WERI-Rb-1 (cell line): ENCODE data around the gene FN1.

Experiments
- DNase-seq: peaks from one replicate; pipeline ENCODE4 v3.0.0-alpha.2; 2020
- H3K27ac ChIP-seq: fragments of 250-450 bp; sonication (Bioruptor Pico); 2 replicates; pipeline ENCODE4 v1.5.1; 2020; ENCODE audit warnings: mild to moderate bottlenecking, moderate library complexity
- H3K27me3 ChIP-seq: fragments of 250-450 bp; sonication (Bioruptor Pico); 2 replicates; pipeline ENCODE4 v1.5.1; 2021; ENCODE audit warnings: mild to moderate bottlenecking, low read depth, moderate library complexity; ENCODE audit not compliant: insufficient read depth, severe bottlenecking
- H3K36me3 ChIP-seq: fragments of 250-450 bp; sonication (Bioruptor Pico); 2 replicates; pipeline ENCODE4 v1.5.1; 2020; ENCODE audit warnings: mild to moderate bottlenecking, moderate library complexity
- H3K4me3 ChIP-seq: 2 replicates; pipeline ENCODE4 v1.5.1; 2011; ENCODE audit warnings: low read depth, mild to moderate bottlenecking, control low read depth, low read length
- H3K9me3 ChIP-seq: fragments of 250-450 bp; sonication (Bioruptor Pico); 2 replicates; pipeline ENCODE4 v1.5.1; 2021; ENCODE audit warnings: mild to moderate bottlenecking, moderate library complexity; ENCODE audit not compliant: severe bottlenecking
- TF ChIP-seq, protein P1 (sequence below): IDR thresholded peaks from 2 replicates; pipeline ENCODE4 v1.5.1; 2011; ENCODE audit warnings: low read depth, mild to moderate bottlenecking, control low read depth, inconsistent platforms, low read length

Gene FN1

DNA sequence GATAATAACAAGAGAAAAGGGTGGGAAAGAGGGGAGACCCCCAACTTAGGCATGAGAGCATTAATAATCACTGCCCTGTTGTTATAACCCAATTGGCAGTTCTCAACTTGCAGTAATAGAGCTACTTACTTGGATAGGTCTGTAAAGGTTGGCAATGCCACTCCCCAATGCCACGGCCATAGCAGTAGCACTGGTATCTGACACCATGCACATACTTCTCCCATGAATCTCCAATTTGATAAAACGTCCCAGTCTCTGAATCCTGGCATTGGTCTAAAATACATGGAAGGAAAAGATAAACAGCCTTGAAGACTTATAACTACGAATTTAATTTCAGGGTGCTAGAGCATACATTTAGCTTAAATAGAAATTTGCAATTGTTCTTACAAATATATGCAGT is 16.8 kb downstream of the FN1 start:
- H3K9me3 ChIP-seq = no peaks in the 10 kb centered on the region
- H3K27ac ChIP-seq = no peak overlapping the region
- no peaks in the 10 kb centered on the region for H3K36me3 ChIP-seq
- no peak for DNase-seq
- TF ChIP-seq, protein P1, sequence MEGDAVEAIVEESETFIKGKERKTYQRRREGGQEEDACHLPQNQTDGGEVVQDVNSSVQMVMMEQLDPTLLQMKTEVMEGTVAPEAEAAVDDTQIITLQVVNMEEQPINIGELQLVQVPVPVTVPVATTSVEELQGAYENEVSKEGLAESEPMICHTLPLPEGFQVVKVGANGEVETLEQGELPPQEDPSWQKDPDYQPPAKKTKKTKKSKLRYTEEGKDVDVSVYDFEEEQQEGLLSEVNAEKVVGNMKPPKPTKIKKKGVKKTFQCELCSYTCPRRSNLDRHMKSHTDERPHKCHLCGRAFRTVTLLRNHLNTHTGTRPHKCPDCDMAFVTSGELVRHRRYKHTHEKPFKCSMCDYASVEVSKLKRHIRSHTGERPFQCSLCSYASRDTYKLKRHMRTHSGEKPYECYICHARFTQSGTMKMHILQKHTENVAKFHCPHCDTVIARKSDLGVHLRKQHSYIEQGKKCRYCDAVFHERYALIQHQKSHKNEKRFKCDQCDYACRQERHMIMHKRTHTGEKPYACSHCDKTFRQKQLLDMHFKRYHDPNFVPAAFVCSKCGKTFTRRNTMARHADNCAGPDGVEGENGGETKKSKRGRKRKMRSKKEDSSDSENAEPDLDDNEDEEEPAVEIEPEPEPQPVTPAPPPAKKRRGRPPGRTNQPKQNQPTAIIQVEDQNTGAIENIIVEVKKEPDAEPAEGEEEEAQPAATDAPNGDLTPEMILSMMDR = no peak
- no peaks in the 10 kb centered on the region for H3K27me3 ChIP-seq
- H3K4me3 ChIP-seq = no peak overlapping the region

DNA sequence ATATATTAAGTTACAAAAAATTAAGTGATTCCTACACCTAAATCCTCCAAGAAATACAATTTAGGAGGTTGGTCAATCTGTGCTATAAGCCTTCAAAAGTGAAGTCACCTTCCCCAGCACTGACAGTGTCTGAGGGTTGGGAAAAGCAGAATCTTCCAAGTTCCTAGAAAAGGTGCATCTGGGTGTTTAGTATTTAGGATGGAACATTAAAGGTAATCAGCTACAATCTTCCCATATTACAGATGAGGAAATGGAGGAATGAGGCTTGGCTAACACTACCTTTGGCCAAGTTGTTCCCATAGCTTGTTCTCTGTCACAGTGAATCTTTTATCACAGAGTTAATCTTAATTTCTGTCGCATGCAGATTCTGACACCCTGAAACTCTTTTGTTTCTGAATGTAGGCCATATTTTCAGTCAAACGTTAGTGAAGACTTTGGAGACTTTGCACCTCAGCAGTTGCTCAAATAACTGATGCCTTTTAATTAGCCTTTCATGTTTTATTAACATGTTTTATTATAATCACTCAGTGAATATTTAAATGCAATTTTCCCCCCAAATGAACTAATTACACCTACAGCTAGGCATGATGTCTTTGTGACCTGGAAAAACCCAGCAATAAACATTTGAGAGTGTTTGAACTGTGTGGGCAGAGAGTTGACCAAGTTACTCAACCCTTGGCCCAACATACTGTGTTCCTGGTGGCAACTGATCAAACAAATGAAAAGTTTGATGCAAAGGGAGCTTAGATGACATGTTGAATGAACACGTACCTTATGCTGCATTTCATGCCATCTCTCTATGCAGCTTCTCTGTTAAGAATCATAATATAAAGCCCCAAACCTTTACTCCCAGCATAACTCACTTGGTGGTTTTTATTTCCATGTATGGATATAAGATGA is 17.6 kb downstream of the FN1 start:
- TF ChIP-seq, protein P1 = no peak
- no peak overlapping the region for H3K27ac ChIP-seq
- H3K4me3 ChIP-seq = no peak overlapping the region
- no peaks in the 10 kb centered on the region for H3K9me3 ChIP-seq
- H3K27me3 ChIP-seq = no peaks in the 10 kb centered on the region
- no peak for DNase-seq
- no peaks in the 10 kb centered on the region for H3K36me3 ChIP-seq

DNA sequence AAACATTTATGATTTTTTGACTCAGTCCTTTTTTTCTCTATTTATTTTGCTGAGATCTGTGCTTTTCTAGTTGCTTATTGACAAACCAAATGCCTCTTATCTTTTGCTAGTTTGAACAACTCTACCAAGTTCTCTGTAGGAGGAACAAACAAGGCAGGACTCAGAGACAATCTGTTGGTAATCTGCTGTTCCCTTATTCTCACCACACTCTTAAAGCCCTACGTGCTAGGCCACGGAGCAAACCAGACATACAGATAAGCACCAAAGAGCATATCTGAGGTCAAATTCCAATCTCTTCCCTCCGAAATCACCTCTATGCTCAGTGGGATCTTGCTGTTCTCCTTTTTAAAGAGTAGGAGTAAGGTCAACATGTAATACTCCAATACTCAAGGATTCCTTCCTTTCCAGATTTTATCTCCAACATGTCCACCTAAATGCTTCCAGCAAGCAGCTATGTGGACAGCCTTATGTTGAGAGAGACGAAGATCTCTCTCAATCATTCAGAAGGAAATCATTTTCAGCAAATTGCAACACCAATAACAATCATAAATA is 18.4 kb downstream of the FN1 start:
- Histone ChIP-seq H3K27ac (no peak overlapping the region), H3K4me3 (no peak overlapping the region), H3K9me3 (no peaks in the 10 kb centered on the region), H3K36me3 (no peaks in the 10 kb centered on the region), H3K27me3 (no peaks in the 10 kb centered on the region)
- no peak for DNase-seq
- TF ChIP-seq, protein P1 = no peak

DNA sequence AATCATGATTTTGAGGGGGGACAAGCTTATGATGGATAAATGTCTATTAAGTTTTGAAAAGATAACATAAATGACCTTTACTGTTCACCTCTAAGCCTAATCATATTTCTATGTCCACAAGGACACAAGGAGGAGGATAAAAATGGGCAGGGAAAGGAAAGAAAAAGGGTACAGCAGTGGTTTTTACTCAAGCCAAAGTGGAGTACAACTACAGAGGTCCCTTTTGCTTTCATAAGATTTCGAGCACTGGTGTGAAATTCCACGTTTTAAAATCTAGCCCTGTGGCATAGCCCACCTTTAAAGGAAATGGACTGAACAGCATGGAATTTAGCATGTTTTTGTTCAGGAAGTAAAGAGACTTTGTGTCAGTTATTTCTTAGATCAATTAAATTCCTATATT is 19.2 kb downstream of the FN1 start:
- no peaks in the 10 kb centered on the region for H3K9me3 ChIP-seq
- no peaks in the 10 kb centered on the region for H3K27me3 ChIP-seq

DNA sequence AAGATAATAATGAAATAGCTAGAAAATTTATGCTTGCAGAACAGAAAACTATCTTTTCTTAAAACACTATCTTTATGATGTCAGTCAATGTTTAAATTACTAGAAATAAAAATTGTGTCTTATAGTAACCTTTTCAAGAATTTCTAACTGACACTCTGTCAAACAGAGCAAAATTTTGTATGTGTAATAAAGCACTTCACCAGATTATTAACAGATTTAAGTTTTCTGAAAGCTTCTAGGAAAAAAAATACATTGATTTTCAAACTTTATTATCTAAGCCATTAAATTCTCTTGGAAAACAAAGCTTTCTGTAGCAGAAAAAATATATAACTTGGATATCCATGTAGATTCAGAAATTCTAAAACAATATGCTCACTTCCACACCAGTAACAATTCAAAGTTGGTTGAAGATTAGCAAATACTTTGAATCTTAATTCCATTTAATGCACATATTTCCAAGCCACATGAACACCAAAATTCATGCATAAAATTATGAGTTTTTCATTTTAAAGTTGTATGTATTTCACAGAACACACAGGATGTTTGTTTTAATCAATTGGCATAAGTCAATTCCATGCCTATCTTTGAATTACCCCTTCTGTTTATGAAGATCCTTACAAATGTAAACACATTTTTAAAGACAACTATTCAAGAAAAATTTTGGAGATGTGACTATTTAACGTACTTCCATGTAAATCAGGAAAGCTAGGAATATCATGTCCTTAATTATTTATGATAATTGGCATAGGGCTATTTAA is 19.9 kb downstream of the FN1 start:
- no peak for DNase-seq
- no peaks in the 10 kb centered on the region for H3K27me3 ChIP-seq
- no peak overlapping the region for H3K4me3 ChIP-seq
- no peak overlapping the region for H3K27ac ChIP-seq
- no peaks in the 10 kb centered on the region for H3K36me3 ChIP-seq
- H3K9me3 ChIP-seq = no peaks in the 10 kb centered on the region
- TF ChIP-seq, protein P1 = no peak

More for the DNA sequence above, 19.2 kb downstream of the FN1 start:
- Histone ChIP-seq H3K36me3 (no peaks in the 10 kb centered on the region), H3K4me3 (no peak overlapping the region), H3K27ac (no peak overlapping the region)
- DNase-seq = no peak
- TF ChIP-seq, protein P1 = no peak
